Measurements from ENCODE around the gene AP2A2.

The AP2A2 gene

DNA sequence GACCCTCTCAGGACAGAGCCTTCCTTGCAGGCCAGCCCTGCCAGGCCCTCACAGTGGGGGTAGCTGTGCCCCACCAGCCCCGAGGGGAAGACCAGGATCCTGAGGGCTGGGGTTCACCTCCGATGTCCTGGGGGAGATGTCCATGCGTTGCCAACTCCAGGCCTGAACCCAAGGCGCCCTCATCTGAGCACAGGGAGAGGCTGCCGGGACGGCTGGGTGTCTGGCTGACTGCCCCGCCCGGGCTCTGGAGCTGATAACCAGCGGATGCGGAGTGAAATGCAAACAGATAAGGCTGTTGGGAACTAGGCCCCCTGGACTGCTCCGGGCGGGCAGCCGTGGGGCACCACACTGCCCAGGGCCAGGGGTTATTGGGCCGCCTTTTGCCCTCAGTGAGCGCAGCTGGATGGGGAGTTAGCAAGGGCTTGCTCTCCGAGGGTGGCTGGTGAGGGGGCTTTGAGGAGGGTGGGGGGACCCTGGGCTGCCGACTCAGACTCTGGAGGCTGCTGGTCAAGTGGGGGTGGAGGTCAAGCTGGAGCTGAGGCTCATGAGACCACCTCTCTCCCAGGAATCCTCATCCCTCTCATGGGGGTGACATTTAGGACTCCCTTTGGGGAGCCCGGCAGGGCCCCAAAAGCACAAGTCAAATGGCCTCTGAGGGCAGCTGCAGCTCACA, 116.4 kb downstream of the AP2A2 start:
- no peak for DNase-seq (ENCODE audit: low read depth in 2 of 2)

DNA sequence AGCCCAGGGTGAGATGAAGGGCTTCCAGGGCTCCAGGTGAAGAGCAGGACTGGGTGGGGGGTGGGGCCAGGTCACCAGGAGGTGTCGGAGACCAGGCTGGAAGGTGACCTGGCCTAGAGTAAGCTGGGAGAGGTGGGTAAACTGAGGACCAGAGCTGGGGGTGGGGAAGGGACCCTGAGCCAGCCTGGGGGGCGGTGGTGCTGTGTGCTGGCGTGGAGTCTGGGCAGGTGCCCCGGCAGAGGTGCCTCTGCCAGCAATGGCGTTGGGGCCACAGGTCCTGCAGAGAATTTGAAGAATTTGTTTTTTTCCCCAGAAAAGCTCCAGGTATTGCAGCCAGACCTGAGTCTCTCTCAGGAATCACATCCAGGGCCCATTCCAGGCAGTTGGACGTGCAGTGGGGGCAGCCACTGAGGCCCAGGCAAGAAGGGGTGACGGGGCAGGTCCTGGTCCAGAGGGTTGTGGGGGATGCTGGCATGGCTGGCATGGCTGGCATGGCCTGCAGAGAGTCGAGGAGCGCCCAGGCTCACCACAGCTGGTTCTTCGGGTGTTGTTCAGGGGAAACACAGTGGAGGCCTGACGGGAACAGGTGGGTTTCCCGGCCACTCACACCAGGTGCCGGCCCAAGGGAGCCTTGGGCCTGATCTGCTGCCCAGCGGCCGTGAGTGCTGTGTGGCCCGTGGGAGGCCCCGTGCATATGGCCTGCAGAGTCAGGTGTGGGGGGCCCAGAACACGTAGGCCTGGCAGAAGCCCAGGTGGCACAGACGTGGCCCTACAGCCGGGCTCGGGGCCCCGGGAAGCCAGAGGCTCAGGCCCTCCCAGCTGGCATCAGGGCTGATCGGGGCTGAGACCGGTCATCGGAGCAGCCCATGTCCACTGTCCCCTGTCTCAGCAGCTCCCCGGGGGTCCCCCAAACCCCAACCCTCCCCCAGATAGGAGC, 117.2 kb downstream of the AP2A2 start:
- no peak for DNase-seq (ENCODE audit: low read depth in 2 of 2)

DNA sequence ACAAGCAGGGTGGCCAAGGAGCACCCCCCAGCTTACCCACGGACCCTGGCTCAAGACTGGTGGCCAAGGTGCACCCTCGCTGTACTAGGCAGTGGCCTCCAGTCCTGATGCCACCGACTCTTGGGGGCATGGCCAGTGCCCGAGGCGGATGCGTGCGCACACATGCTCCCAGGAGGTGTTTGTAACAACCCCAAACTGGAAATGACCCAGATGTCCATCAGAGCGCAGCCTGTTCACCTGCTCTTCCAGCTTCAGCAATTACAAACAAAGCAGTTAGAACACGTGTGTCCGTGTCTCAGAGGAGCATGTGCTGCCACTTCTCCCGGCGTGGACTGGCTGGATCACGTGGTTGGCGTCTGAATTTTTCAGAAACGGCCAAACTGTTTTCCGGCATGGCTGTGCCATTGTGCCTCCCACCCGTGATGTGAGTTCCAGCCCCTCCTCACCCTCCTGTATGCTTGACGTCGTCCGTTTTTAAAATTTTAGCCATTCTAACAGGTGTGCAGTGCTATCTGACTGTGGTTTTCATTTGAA, 118.0 kb downstream of the AP2A2 start:
- no peak for DNase-seq (ENCODE audit: low read depth in 2 of 2)

DNA sequence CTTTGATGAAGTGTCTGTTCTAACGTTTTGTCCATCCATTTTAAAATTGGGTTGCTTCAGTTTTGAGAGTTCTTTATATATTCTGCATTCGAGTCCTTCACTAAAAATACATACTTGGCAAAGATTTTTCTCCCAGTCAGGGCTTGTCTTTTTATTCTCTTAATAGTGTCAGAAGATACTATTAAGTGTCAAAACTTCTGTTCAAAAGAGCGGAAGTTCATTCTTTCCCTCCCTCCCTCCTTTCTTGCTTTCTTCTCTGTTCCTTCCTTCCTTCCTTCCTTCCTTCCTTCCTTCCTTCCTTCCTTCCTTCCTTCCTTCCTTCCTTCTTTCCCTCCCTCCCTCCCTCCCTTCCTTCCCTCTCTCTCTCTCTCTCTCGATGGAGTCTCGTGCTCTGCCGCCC, 118.5 kb downstream of the AP2A2 start:
- no peak for DNase-seq (ENCODE audit: low read depth in 2 of 2)

DNA sequence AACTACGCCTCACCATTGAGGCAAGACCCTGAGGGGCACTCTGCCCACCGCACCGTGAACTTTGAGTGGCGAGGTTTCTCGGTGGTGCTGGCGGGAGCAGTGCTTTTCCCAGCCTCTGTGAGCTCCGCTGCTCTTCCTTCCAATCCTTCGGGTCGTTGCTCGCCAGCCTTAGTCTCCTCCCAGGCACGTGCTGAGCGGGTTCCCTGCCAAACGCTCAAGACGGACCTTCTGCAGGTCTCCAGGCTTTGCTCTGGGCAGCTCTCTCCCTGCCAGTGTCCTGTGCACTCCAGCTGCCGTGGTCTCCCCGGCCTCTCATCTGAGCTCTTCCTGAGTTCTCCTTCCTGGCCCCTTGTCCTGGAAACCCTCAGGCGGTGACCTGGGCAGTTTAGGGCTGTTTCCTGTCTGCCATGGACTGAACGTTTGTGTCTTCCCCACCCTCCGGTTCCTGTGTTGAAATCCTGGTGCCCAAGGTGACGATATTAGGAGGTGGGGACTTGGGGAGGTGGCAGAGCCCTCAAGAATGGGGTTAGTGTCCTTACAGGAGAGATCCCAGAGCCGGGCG, 122.0 kb downstream of the AP2A2 start:
- no peak for DNase-seq (ENCODE audit: low read depth in 2 of 2)

DNA sequence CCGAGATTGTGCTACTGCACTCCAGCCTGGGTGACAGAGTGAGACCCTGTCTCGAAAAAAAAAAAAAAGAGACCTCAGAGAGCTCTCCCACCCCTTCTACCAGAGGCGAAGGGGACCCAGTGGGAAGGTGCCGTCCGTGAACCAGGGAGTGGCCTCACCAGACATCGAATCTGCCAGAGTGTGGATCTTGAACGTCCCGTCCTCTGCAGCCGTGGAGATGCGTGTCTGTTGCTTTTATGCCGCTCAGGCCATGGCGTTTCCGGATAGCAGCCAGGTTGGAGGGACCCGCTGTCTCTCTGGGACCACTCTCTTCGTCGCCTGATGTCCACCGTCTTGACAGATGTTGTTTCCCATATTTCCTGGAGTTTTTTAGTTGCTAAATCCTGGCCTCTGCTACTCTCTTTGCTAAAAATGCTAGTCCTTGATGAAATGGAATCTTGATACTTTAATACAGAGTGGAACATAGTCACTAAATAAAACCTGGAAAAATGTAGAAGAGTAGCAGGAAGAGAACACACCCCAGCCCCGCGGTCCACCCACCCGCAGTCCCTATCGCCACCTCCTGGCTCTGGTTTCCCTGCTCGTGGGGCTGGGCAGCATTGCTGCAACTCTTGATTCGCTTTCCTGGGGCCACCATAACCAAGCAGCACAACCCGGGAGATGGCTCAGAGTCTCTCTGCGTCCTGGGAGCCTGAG, 122.9 kb downstream of the AP2A2 start:
- DNase-seq (ENCODE audit: low read depth in 2 of 2): no peak

DNA sequence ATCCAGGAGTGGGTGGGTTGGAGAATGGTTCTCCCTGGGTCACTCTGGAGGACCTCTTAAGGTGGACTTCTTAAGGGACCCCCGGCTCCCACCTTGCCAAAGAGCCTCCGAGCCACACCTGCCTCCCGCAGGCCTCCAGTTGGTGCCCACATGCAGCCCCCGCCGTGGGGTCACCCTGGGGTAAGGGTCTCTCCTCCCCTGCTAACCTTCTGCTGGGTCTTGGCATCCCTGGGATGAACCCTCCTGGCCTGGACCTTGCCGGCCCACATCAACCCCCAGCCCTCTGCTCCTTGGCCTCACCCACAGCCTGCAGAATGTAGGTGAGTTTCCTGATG, 123.4 kb downstream of the AP2A2 start:
- no peak for DNase-seq (ENCODE audit: low read depth in 2 of 2)

DNA sequence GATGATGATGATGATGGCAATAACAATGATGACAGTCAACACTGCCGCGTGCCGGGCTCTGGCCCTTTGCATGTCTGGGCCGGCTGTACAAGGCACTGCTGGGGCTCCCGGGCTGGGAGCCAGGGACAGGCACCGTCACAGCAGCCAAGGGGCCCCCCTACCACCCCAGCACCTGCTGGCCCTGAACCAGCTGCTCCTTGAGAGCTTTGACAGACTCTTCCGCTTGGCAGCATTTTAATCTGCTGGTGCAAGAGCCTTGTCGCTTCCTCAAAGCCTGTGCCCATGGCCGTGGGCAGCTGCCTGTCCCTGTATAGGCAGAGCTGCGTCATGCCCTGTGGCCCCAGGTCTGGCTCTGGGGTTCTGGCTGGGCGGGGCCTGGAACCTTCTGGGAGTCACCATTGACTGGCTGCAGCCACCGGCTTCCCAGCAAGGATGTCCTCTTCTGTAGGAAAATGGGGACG, 123.8 kb downstream of the AP2A2 start:
- DNase-seq (ENCODE audit: low read depth in 2 of 2): no peak

DNA sequence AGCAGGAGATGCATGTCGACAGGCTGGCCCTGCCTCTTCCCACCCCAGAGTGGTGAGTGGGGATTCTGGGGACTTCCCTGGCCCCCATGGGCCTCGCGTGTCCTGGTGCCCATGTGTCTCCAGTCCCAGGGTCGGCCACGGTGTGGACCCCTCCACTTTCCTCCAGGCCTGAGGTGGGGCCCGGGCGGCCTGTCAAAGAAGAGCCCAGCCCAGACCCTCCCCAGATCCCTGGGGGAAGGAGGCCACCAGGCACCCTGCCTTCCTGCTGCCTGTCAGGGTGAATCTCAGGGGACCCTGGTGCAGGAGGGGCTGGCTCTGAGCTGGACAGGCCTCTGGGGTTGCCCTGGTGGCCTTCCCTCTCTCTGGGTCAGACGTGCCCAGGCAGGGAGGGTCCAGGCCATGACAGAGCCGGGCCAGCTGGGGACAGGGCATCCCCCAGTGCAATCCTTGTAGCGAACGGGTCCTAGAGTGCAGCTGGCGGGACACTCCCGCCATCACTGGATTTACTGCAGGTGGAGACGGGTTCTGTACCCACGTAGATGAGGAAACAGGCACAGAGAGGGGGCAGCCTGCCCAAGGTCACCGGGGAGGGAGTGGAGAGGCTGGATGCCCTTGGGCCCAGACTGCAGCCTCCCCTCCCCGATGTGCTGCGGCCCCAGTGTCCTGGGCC, 124.4 kb downstream of the AP2A2 start:
- no peak for DNase-seq (ENCODE audit: low read depth in 2 of 2)

DNA sequence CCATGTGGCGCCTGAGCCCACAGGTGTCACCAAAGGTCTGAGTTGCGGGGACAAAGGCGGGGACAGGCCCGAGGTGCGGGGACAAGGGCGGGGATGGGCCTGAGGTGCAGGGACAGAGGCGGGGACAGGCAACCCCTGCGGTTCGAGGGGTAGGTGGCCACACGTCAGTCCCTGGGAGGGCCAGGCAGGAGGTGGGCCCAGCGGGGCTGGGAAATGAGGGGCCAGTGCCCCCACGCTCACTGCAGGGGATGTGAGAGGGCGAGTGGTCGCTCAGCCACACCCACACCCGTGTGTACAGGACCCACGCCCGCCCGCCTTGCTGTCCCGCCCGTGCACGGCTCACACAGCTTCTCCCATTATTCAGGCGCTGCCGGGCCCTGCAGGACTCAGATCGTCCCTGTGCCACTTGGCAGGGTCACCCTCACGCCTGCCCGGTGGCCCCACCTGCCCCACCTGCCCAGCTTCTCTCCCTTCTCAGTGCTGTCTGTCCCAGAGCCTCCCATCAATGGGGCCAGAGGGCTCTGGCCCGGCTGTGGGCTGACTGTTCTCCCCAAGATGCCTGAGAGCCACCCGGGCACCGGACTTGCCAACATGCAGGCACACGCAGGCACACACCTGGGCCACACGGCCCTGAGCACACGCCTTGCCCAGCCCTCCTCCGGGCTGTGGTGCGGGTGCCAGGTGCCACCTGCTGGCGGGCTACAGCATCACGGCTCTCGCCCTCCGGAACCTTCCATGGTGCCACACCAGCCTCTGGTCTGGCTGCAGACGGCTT, 125.1 kb downstream of the AP2A2 start:
- DNase-seq (ENCODE audit: low read depth in 2 of 2): peak; percentile 12 to 31

DNA sequence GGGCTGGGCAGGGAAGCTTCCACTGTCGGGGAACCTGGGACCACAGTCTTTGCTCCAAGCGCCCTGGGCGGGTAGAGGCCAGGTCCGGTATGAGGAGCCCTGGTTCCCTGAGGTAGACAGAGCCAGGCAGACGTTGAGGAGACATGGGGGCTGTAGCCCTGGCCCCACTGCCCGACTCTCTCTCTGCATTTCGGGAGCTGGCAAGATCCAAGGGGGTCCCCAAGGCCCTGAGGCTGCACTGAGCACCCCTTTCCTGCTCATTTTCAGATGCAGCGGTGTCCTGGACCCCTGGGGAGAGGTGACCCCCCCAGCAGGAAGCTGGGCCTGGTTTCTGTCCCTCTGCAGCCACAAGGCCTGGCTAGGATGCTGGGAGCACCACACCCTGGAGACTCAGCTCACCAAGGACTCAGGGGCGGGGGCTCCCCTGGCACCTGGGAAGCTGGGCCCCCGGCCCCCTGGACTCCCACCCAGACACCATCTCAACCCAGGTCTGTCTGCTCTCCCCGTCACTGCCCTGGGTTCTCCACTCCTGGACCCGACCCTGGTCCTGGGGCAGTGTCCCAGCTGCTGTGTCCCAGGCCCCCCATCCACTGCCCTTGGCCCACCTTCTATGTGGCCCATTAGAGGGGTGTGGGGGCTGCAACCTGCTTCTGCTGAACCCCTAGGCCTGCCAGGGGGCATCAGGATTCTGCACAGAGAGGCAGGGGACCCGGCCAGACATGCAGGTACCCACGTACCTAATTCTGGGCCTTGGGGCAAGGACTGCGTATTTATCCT, 125.9 kb downstream of the AP2A2 start:
- no peak for DNase-seq (ENCODE audit: low read depth in 2 of 2)

DNA sequence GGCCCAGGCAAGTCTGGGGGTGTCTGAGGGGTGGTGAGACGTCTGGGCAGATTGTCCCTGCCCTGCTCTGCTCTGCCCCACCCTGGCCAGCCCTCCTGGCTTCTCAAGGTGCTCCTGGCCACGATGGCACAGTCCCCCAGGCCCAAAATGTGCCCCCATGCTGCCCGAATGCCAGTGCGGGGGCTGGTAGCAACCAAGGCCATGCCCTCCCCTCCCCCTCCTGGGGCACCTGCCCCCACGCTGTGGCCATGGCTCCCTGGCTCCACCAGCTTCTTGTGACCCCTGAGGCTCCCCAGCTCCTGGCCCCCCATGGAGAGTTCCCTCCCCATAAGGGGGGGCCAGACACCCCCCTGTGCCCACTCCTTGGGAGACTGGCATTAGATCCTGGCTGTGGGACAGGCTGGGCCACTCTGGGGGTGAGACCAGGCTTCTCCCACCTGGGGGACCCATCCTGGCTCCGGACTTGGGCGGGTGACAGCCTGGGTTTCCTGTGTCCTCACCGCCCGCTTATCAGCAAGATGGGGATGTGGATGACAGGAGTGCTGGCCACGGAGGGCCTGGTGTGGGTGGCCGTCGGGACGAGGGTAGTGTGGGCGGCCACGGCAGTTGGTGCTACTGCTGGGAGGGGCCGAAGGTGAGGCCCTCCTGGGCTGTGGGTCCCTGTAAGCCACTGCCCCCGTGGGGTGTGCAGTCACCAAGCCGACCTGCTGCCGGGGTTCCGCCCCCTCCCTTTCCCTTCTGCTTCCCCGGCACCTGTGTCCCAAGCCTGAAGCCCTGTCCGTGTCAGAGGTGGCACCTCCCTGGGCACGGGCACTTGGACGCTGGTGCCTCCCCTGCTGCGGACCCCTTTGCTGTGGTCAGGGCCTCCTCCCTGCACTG, 126.7 kb downstream of the AP2A2 start:
- DNase-seq (ENCODE audit: low read depth in 2 of 2): no peak

DNA sequence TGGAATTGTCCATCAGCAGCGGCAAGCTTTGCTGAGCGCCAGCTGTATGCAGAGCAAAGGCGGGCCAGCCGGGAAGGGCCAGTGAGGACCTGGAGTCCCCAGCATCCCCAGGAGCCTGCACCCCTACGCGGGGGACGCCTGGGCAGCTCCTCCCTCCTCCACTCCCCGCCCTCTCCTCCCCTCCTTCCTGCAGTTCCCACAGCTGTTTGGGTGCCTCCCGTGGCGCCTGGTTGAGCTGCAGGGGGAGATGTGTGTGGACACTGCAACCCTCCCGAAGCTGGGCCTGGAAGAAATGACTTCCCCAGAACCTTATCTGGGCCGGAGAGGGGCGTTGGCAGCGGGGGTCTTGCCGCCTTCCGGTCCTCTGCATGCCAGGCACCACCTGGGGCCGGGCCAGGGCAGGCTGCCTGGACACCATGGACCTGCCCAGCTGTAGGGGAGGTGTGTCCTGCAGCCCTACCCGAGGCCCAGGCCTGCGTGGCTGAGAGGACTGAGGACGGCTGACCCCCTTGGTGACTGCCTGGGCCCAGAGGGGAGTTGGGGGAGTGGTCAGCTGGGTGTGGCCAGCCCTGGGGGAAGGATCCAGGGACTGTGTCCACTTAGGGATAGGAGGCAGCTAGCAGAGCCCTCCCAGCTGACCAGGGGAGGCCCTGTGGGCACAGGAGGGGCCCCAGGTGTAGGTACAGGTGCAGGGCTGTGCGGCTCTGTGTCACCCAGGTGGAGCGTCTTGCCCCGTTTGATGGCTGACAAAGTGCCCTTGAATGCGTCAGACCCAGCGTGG, 127.6 kb downstream of the AP2A2 start:
- no peak for DNase-seq (ENCODE audit: low read depth in 2 of 2)

DNA sequence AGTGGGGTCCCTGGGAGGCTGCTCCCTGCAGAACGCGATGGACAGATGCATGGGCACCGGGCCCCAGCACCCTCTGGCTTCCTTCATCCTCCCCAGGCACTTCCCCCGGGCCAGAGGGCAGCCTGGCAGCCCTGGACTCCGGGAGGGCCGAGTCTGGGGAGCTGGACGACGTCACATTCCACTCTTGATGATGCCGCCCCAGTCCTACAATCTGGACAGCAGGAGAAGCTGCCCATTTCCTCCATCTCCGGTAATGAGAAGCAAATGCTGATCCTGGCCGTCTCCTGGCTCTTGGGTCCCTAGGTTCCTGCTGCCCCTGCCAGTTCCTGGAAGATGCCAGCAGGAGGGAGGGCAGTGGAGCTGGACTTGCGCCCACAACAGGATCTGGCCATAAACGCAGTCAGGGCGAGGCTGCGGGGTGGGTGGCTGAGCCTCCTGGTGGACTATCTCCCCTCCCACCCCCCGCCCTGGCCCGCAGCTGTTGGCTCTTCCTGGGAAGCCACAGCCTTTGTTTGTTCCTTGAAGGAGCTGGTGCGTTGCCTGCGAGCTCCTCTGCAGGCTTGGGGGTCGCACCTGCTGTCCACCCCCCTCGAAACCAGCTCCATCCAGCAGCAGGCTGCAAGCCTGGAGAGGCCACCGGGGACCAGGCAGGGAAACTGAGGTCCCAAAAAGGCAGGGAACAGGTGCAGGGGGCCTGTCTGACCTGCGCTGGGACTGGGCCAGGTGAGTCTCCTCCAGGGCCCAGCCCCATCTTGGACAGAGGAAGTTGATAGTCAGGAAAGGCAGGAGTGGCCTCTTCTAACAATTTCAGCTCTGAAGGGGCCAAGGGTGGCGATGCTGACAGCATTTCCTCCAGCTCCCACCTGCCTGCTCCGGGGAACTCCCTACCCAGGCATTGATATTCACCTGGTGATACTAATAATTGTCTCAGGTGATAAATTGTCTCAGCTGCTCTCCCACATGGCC, 128.8 kb downstream of the AP2A2 start:
- no peak for DNase-seq (ENCODE audit: low read depth in 2 of 2)

DNA sequence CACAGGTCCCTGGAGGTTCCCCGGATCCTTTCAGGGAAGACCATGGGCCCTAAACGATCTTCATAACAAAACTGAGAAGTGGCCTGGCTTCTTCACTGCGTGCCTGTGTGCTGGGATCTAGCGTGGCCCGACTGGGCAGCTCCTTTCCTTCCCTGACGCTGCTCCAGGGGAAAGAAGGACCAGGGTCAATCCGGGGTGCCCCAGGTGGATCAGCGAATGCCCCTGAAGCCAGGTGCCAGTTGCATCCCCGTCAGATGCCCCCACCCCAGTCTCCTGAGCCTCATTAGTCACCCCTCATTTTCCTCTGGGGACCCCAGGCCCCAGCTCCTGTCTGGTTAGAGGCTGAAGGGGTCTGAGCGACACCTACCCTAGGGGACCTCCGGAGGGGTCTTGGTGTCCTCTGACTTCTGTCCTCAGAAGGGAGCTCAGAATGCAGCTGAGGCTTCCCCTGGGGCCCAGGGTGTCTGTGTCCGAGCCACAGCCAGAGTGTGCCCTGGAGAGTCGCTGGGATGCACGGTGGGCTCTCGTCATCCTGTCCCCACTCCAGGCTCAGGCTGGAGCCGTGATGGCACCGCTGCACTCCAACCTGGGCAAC, 129.5 kb downstream of the AP2A2 start:
- DNase-seq (ENCODE audit: low read depth in 2 of 2): no peak

DNA sequence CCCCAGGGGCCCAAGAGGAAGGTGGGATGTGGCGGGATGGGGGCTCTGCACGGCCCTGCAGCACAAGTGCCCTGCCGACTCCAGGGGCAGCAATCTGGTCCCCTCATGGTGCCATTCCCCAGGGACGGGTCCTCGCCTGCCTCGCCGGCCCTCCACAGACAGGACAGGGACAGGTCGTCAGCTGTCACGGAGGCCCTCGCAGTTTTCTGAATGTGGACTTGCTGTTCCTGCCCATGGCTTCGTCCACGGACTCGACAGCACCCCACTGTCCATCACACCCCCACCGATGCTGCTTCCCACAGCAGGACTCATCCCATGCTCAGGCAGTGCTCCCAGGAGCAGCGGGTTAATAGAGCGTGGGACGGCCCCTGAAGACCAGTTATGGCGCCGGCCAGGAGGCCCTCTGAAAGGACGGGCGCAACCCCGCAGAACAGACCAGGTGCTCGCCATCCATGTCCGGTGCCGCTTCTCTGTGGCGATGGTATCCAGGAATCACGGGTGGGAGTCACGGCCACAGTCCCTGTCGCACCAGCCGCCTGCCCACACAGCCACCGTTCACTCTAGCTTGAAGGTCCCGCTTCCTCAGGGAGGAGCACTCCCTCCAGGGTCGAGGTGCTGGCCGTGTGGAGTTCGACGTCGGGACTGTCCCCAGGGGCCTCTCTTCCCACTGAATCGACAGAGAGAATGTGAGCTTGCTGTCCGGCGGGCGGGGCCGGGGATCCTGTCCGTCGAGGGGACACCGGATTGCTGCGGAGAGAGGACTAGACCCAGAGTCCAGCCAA, 130.5 kb downstream of the AP2A2 start:
- no peak for DNase-seq (ENCODE audit: low read depth in 2 of 2)

Measured in activated CD8-positive, alpha-beta memory T cell treated with anti-CD3 and anti-CD28 coated beads for 4 hours (primary cell).